ENCODE data around the gene TRAPPC2. TPM values are rescaled to one million over a fixed set of nuclear protein-coding genes. Genes with fewer than 3 reads are reported as not detected.
"Not testable (repeated sequence)": the region's sequence is repeated elsewhere in the genome, so short reads cannot be mapped to it uniquely, and the experiment has no call there.

TRAPPC2 gene
- total RNA-seq, 1 donor from 2014 or later: 23.5 TPM

DNA sequence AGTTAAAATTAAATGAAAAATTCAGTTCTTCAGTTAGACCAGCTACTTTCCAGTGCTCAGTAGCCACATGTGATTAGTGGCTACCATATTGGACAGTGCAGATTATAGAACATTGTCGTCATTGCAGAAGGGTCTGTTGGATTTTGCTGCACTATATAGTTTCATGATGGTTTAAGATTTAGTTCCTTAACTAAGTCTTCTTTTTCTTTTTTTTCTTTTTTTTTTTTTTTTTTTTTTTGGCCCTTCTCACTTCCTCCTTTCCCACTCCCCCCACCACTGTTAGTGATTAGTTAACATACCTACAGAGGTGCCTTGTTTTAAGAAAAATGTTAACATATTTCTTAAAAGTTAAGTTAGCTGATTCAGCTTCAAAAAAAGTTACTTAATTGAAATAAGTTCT, 36.4 kb downstream of the TRAPPC2 start:
- no peak for DNase-seq

DNA sequence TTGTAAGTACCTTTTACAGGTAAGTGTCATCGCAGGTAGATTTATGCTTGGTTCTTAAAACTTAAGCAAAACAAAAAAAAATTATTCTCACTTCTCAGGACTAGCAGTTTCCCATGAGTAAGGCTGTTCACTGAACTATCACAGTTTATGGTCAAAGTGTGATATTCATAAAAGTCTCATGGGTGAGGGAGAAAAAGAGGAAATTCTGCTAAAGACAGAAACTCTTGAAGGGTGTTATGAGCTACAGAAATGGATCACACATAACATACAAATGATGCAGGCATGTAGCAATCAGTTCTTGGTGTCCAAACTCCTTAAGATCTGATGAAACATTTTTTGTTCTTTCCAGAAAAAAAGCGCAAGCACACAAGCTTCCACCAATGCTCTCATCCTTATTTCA, 37.0 kb downstream of the TRAPPC2 start:
- no peak for DNase-seq

DNA sequence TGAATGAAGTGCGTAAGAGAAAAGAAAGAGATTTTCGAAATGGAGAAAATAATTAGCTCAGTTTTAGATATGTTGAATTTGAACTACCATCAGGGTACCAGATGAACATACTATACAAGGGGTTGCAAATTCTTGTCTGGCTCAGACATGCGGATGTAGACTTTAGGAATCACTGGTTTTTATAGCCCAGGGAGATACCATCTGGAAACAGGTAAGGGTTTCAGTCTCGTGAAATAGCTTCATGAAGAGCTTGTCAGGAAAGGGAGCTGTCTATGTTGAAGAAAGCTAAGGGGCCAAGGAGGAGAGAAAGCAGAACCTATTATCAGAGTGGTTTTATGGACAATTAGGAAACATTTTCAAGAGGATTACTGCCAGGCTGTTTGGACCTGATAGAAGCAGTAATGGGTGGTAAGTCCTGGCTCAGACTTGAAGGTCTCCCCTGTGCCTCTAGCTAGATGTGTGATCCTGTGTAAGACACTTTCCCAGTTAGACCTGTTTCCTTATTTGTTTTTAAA, 38.8 kb downstream of the TRAPPC2 start:
- no peak for DNase-seq

DNA sequence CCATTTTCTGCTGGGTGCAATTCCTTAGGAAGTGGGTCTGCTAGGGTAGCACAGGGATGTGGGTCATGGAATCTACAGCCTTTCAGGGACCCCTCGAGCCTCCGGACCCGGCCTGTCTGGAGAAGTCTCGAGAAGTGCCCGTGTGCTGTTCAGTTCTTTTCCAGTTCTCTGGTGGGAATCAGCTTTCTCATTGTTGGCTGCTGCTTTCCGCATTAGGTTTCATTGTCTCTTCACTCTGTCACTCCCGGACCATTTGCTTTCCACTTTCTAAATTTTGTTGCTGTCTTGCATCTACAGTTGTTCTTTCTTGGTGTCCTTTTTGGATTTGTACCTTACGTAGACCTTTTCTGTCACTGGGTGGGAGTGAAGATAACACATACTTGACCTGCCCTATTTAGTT, 39.4 kb downstream of the TRAPPC2 start:
- peak; percentile 20 for DNase-seq

DNA sequence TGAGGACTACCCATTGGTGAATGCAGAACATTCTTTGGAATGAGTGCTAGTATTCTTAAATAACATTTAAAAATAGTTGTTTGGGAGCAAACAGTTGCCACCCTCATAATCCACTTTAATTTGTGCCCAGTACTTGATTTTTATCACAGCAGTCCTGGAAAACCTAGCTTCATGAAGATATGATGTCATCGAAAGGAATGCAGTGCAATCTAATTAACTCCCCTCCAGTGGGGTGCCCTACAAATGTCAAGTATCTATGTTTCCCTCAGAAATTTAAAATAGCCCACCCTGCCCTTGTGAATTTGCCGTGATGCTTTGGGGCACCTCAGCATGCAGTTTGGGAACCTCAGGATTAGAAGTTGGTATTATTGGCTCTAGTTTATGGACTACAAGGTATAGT, 40.1 kb downstream of the TRAPPC2 start:
- DNase-seq: no peak

DNA sequence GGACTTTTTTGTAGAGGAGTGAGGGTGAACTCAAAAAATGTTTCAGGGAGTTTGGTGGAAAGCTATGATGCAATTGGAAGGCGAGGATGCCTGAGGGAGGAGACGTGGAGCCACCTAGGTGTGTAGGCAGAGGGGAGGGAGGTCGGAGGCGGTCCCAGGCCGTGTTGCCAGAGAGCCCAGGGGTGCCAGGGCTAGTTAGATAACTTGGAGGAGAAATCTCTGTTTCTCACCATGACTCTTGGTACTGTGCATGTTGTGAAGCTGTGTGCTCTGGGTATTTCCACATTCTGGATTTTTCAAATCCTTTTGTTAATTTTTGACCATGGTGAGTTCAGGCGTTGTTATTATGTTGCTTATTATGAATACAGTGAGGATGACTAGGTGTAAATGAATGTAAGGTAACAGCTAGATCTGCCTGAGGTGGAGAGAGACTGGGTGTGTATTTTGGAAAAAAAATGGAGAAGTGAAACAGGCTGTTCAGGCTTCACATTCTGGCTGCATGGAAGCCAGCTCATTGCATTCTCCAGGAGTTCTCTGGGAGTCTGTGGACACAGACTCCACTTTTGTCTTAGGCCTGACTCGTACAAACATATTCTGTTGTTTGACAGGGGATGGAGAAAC, 41.0 kb downstream of the TRAPPC2 start:
- DNase-seq: no peak

DNA sequence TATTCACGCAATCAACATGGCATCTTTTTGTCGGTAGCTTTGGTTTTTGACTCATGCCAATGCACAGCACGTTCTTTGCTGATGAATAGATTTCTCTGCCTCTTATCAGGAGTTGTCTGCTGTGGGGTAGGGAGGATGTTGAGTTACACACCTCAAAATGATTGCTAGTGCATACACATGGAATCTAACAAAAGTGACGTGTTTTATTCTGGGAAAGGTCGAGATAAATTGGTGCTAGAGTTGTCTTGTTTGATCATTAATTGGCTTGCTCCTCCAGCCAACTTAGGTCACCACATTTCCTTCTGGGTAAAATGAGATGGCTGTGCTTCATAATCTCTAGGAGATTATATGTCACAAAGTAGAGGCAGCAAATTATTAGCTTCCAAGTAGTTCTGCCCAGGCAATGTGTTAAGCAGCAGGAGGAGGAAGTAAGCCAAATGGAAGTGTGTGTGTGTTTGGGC, 41.6 kb downstream of the TRAPPC2 start:
- DNase-seq: no peak

DNA sequence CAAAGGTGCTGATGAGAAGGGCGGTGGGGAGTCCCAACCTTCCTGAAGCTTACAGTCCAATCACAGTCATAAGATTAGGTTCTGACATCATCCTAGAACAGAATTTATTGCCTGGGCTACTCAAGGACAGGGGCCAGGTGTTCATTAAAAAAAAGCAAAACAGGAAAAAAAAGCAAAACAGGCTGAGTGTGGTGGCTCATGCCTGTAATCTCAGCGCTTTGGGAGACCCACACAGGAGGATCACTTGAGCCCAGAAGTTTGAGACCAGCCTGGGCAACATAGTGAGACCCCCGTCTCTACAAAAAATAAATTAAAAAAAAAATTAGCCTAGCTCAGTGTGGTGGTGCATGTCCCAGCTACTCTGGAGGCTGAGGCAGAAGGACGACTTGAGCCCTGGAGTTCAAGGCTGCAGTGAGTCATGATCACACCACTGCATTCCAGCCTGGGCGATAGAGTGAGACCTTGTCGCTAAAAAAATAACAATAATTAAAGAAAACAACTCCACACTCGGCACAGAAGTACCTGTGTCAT, 42.5 kb downstream of the TRAPPC2 start:
- no peak for DNase-seq

DNA sequence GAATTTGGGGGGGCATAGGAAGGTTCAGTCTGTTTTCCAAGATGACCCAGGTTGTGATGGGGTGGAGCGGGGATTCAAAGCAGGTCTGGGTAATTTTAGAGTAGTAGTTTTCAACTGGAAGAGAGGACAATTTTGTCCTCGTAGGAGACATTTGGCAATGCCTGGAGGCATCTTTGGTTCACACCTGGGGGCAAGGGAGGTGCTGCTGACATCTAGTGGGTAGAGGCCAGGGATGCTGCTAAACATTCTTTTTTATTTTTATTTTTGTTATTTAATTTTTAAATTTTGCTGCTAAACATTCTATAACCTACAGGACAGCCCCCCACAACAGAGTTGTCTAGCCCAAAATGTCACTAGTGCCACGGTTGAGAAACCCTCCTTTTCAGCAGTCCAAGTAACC, 43.6 kb downstream of the TRAPPC2 start:
- DNase-seq: no peak

DNA sequence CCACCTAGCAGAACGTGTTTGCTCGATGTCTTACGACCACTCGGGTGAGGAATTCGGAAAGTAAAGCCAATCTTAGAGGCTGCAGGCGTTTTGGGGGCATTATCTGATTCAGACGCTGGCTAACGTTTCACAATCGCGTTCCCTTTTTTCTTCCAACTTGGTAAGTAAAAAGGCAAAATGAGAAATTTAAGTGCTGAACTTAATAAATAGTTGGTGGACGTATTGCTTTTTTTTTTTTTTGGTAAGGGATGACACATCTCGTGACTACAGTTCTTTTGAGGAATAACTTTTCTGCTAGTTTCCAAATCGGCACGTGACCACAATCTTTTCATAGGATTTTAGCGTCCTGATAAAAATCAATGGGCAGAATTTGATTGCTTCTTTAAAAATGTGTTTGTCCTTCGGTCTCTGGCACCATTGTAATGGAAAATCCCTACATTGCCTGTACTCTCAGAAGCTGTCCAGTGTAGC, 44.6 kb downstream of the TRAPPC2 start:
- DNase-seq: peak; percentile 37

DNA sequence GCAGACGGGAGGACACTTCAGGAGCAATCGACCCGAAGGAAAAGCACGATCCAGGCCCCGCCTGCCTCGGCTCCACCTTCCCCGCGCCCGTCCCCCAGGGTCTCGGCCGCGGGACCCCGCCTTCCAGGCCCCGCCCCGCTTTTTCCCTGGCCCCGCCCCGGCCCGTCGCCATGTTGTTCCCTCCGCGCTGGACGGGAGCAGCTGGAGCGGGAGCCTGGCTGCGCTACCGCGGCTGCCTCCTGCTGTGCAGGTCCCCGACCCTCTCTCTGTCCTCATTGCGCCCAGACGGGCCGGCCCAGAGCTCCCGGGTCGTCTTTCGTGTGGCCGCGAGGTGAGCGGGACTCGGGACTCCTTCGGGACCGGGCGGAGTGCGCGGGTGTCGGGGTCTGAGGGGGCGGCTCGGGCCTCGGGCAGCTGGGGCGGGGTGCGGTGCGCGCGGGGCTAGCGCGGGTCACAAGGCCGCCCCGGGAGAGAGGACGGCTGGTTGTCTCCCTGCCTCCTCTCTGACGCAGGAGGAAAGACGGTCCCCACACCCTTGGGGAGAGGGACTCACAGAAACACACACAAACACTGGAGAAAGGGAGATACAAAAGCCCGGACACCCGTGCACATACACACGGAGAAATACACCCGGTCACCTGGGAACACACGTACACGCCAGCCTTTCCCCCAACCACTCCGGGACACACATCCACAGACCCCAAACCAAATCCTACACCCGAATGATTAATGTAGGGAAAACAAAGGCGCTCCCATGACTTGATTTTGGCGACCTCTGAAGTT, 45.3 kb downstream of the TRAPPC2 start, which contains the start of gene RAB9A:
Gene RAB9A (plus strand): TSS at position 171 of the 783 bp plus-strand sequence. CDS start 19,619 bp downstream, outside the sequence.
- peak; percentile 90 for DNase-seq

DNA sequence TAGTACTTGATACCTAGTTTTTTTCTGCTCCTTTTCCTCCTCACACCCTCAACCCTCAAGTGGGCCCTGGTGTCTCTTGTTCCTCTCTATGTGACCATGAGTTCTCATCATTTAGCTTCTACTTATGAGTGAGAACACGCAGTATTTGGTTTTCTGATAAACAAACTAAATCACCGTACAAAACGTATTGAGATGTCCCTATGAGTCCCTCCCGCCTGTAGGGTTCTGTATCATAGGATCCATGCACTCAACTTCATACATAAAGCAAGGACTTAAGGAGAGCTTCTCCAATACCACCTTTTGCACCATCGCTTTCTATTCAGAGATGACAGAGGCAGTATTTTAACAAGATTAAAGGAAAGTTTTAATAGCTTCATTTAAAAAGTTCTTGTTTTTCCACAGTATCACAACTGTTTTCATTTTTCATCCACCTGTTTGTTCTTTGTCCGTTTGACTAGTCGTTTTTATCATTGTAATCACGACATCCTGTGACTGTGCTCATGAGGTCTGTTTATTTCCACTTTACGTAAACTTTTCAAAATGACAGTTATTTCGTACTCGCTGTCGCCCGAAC, 45.9 kb downstream of the TRAPPC2 start:
- no peak for DNase-seq

DNA sequence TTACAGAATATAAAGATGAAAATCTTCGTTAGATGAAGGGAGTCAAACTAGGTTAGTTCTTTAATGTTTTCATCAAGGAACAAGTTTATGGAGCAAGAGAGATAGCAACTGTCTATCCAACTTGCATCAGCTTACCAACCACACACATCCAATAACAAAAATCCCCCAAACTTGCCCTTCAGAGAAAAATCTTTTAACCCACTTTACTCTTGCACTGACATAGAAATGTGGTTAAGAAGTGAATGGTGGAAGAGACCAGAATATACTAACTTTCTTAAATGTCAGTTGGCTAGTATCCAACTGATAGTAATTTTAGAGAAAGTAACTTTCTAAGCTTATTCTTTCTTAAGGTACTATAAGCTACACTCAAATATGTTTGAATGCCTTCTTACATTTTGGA, 47.2 kb downstream of the TRAPPC2 start:
- DNase-seq: no peak

DNA sequence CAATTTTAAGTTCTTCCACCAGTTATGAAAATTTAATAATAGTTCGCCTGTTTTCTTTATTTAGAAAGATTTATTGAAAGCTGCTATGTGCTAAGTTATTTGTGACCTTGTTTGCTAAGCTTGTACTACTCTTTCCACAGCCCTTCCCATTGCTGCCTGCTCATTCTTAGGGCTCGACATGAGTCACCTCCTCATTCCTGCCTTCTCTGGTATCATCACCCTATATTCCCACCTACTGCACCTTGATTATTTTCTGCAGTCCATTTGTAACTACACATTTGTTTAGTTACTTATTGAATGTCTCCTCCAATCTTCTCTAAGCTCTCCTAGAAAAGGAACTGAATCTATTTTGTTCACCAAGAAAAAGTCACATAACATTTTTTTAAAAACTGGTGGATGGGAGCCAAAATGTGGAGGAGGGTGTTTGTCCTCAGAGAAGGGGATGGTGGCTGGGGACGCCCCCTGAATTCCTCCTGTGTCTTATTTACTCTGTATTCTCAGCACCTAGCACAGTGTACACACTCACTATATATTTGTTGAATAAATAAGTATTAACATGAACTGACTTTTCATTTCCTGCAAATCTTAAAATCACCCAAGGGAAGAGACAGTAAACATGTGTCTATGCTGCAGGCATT, 49.2 kb downstream of the TRAPPC2 start:
- no peak for DNase-seq

DNA sequence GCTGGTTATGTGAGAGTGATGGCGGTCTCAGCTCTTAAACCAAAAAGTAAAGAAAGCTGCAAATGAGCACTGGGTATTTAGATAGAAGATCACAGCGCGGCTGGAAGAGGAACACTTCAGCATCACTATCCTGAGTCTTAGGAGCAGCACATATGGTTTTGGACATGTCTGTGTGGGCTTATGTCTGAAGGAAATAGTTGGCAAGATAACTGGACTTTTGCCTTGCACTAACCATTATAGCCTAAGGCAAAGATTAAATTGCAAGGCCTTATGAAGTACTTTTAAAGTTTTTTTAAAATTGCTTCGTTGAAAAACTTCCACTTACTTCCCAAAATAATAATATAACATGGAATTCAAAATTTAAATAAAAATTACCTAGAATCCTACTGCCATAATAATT, 50.1 kb downstream of the TRAPPC2 start:
- no peak for DNase-seq

DNA sequence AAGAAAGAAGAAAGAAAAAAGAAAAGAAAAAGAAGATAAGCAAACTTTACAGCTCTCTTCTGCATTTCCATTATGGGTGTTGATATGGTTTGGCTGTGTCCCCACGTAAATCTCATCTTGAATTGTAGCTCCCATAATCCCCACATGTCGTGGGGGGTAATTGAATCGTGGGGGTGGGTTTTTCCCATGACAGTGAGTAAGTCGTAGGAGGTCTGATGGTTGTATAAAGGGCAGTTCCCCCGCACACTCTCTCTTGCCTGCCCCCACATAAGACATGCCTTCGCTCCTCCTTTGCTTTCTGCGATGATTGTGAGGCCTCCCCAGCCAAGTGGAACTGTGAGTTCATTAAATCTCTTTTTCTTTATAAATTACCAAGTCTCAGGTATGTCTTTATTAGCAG, 52.8 kb downstream of the TRAPPC2 start:
- DNase-seq: no peak

DNA sequence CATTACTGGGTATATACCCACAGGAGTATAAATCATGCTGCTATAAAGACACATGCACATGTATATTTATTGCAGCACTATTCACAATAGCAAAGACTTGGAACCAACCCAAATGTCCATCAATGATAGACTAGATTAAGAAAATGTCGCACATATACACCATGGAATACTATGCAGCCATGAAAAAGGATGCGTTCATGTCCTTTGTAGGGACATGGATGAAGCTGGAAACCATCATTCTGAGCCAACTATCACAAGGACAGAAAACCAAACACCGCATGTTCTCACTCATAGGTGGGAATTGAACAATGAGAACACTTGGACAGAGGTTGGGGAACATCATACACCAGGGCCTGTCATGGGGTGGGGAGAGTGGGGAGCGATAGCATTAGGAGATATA, 54.7 kb downstream of the TRAPPC2 start:
- not testable (repeated sequence) for DNase-seq

DNA sequence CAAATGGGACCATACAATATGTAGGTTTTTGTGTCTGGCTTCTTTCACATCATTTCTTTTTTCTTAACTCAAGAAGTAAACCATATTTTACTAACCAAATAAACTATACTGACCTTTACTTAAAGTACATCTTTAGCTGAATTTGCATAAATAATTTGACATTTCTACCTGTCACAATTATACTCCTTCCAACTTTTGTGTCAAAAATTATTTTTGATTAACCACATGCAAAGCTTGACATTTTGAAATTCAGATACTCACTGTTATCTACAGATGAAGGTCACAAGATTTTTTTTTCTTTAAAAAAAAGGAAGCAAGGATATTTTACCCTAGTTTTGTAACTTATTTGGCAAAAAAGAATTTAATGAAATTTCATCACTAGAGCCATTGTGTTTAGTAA, 57.5 kb downstream of the TRAPPC2 start:
- DNase-seq: no peak

DNA sequence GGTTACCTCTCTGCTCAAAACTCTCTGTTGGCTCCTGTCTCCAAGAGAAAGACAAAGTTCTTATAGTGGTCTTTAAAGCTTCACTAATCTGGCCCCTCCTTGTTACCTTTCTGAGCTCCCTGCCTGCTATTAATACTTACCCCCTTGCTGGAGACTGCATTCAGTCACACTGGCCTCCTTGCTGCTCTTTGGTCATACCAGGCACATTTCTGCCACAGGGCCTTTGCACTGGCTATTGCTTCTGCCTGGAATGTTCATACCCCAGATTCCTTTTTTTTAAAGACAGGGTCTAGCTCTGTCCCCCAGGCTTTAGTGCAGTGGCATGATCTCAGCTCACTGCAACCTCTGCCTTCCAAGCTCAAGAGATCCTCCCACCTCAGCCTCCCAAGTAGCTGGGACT, 61.4 kb downstream of the TRAPPC2 start:
- DNase-seq: no peak

DNA sequence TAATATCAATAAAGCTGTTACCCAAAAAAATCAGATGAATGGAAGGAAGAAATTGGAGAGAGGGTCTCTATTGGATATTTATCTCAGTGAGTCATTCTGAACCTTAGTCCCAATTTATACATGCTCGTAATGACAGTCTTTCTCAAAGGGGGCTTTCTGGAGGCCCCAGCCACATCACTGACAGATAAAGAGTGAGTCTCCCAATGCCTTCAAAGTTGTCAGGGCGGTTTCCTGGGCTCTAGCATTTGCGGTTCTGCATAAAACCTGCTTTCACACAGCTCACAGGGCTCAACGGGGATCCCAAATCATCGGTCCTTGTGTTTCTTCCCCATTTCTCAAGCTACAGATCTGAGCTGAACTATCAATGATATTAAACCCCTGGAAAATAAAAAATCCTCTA, 64.2 kb downstream of the TRAPPC2 start:
- no peak for DNase-seq

DNA sequence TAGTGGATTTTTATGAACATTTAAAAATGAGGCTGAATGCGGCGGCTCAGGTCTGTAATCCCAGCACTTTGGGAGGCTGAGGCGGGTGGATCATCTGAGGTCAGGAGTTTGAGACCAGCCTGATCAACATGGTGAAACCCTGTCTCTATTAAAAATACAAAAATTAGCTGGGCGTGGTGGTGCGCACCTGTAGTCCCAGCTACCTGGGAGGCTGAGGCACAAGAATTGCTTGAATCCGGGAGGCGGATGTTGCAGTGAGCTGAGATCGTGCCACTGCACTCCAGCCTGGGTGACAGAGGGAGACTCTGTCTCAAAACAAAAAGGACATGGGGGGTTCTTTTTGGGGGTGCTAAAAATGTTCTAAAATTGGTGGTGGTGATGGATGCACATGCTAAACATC, 64.7 kb downstream of the TRAPPC2 start:
- DNase-seq: not testable (repeated sequence)

DNA sequence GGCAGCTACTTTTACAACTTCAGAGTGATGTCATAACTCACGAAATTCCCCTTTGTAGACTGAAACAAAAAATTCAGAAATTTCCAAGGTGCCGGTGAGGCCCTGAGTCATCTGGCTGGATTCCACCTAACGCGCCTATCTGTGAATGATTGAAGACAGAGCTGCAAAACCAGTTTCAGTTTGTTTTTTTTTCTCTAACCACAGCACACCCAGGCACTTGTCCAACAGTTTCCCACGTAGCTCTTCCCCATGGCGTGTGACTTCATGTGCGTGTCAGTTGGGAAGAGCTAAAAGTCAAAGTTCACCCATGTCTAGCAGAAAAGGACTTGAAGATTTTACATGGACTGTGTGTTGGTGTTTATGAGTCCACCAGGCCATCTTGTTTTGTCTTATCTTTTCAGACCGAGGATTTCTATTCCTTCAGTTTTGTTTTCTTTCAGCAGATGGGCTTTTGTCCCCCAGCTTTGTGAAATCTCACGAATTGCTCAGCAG, 65.1 kb downstream of the TRAPPC2 start:
- DNase-seq: peak; percentile 70

All from tongue (tissue), 2 donors.